ENCODE data around the gene TEDDM1.
A peak's percentile ranks its signal among the peaks of the same experiment; 100 is the strongest.

TEDDM1 gene

GRCh38 chr1:182391362-182392049 is 9.0 kb downstream of the TEDDM1 start, which contains the start of gene GLUL:
Gene GLUL (minus strand): TSS chr1:182391790. CDS start chr1:182388737, 3,053 bp downstream.
- CTCF ChIA-PET, result interaction anchor here (1.1 to 12.2 kb wide), 4 partner anchors 9 to 391 kb away, joined by 3 to 504 read pairs (median 12); no protein-coding TSS in a partner anchor
- peak; percentile 29 for DNase-seq (ENCODE audit: low read depth, low spot score)
- no peak for TF ChIP-seq CTCF (IDR thresholded peaks at IDR 0.05; ENCODE audit: insufficient read depth, low read length, missing control alignments)
- POLR2A ChIA-PET, result interaction anchor here (0.6 to 1.4 kb wide), 16 partner anchors 9 to 1910 kb away, joined by 3 to 31 read pairs (median 3); partner anchors contain the start of gene TEDDM1
- peak within 1 kb of the TSS; percentile 80 for H3K4me3 ChIP-seq (ENCODE audit: low read depth, low read length)

GRCh38 chr1:182391028-182391361 is 9.5 kb downstream of the TEDDM1 start:
- DNase-seq (ENCODE audit: low read depth, low spot score), result no peak
- no peak for TF ChIP-seq CTCF (IDR thresholded peaks at IDR 0.05; ENCODE audit: insufficient read depth, low read length, missing control alignments)
- CTCF ChIA-PET, result interaction anchor here (0.7 kb wide), 1 partner anchor 8 kb away, joined by 3 read pairs; no protein-coding TSS in a partner anchor
- POLR2A ChIA-PET, result interaction anchor here (1.0 to 1.6 kb wide), 2 partner anchors 11 to 101 kb away, joined by 3 to 4 read pairs; no protein-coding TSS in a partner anchor
- H3K4me3 ChIP-seq (ENCODE audit: low read depth, low read length), result peak overlapping the region; percentile 80

GRCh38 chr1:182389619-182390047 is 10.8 kb downstream of the TEDDM1 start:
- POLR2A ChIA-PET, result interaction anchor here (1.2 to 1.7 kb wide), 3 partner anchors 13 to 246 kb away, joined by 3 to 10 read pairs (median 4); no protein-coding TSS in a partner anchor
- H3K4me3 ChIP-seq (ENCODE audit: low read depth, low read length), result peak overlapping the region; percentile 80
- no peak for DNase-seq (ENCODE audit: low read depth, low spot score)
- TF ChIP-seq CTCF (IDR thresholded peaks at IDR 0.05; ENCODE audit: insufficient read depth, low read length, missing control alignments), result no peak
- CTCF ChIA-PET, result interaction anchor here (0.7 kb wide), 1 partner anchor 195 kb away, joined by 3 read pairs; no protein-coding TSS in a partner anchor

GRCh38 chr1:182388392-182389134 is 11.9 kb downstream of the TEDDM1 start:
- TF ChIP-seq CTCF (IDR thresholded peaks at IDR 0.05; ENCODE audit: insufficient read depth, low read length, missing control alignments), result no peak
- ChIA-PET CTCF (interaction anchor here (0.6 to 1.1 kb wide), 4 partner anchors 9 to 304 kb away, joined by 3 to 5 read pairs (median 3); partner anchors contain the start of gene TEDDM1), POLR2A (interaction anchor here (1.2 to 1.7 kb wide), 2 partner anchors 12 to 245 kb away, joined by 3 to 10 read pairs; no protein-coding TSS in a partner anchor)
- peak overlapping the region; percentile 80; the same call in 1 of the 2 replicates for H3K4me3 ChIP-seq (ENCODE audit: low read depth, low read length)
- no peak for DNase-seq (ENCODE audit: low read depth, low spot score)

GRCh38 chr1:182387566-182387965 is 12.9 kb downstream of the TEDDM1 start:
- CTCF ChIA-PET, result interaction anchor here (0.6 to 1.1 kb wide), 4 partner anchors 8 to 303 kb away, joined by 3 to 5 read pairs (median 3); partner anchors contain the start of gene TEDDM1
- no peak for DNase-seq (ENCODE audit: low read depth, low spot score)
- no peak overlapping the region; the same call in 1 of the 2 replicates for H3K4me3 ChIP-seq (ENCODE audit: low read depth, low read length)
- no peak for TF ChIP-seq CTCF (IDR thresholded peaks at IDR 0.05; ENCODE audit: insufficient read depth, low read length, missing control alignments)
- POLR2A ChIA-PET, result no interaction called here

Data from AG04449 (cell line).